Dendritic cell treated with granulocyte-macrophage colony-stimulating factor and Interleukin-4, amounts not matched to agents 40 ng/mL and 50 ng/mL, for 4 days (primary cell): ENCODE data around the gene TMED10.

ENCODE experiments used
- H3K27ac Mint-ChIP-seq: one replicate; pipeline ENCODE4 v1.8.0; 2022; ENCODE audit warnings: mild to moderate bottlenecking, mixed read lengths
- H3K27me3 Mint-ChIP-seq: one replicate; pipeline ENCODE4 v1.8.0; 2022; ENCODE audit warnings: mild to moderate bottlenecking, mixed read lengths
- H3K36me3 Mint-ChIP-seq: one replicate; pipeline ENCODE4 v1.8.0; 2022; ENCODE audit warnings: low read depth, mixed read lengths
- H3K4me1 Mint-ChIP-seq: one replicate; pipeline ENCODE4 v1.8.0; 2022; ENCODE audit warnings: low read depth, mixed read lengths
- H3K4me3 Mint-ChIP-seq: one replicate; pipeline ENCODE4 v1.8.0; 2022; ENCODE audit warnings: mild to moderate bottlenecking, moderate library complexity, mixed read lengths
- H3K9me3 Mint-ChIP-seq: one replicate; pipeline ENCODE4 v1.8.0; 2022; ENCODE audit warnings: mixed read lengths
- intact Hi-C: fragments of 100-400 bp; cut with micrococcal nuclease; formaldehyde crosslinking; loops from one replicate; pipeline ENCODE4 v1.15.0; 2022

TMED10 gene

DNA sequence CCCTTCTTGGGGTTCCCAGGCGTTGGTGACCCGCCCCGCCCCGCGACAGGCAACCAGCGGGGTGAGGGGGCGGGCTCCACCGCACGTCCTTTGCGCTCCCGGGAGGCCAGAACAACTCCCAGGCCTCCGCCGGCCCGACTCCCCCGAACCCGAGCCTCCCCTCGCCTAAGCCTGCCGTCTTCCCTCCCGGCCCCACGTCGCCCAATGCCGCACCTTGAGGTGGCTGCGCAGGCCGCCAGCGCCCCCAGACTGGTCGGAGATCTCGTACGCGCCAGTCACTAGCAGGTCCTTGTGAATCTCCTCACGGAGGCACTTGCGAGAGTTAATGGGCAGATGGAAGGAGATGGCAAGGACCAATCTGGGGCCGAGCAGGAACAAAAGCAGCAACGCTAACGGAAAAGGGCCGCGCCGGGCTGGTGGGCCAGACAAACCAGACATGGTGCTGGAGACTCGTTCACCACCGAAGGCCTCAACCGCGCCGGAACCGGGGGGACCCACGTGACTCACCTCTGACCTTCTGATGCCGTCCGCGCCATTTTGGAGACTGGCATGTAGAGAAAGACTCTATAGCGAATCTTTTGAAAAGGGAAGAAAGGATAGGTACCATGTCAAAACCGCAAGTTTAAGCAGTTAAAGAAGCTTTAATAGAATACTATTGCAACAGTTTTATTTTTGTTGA lies at the start of gene TMED10:
Gene TMED10, minus strand, starts transcription at position 471 of the 679 bp plus-strand sequence. Its CDS starts 33 bp downstream, at position 438.
- Mint-ChIP-seq H3K27ac (peak within 1 kb of the TSS; percentile 100), H3K4me1 (peaks cover 59% of the 10 kb centered on the region), H3K36me3 (peaks cover 28% of the 10 kb centered on the region), H3K9me3 (no peaks in the 10 kb centered on the region), H3K27me3 (no peaks in the 10 kb centered on the region), H3K4me3 (peak within 1 kb of the TSS; percentile 100)
- intact Hi-C loops = loop anchor here (5.0 kb wide), 1 partner anchor 121 kb away; no protein-coding TSS in a partner anchor

DNA sequence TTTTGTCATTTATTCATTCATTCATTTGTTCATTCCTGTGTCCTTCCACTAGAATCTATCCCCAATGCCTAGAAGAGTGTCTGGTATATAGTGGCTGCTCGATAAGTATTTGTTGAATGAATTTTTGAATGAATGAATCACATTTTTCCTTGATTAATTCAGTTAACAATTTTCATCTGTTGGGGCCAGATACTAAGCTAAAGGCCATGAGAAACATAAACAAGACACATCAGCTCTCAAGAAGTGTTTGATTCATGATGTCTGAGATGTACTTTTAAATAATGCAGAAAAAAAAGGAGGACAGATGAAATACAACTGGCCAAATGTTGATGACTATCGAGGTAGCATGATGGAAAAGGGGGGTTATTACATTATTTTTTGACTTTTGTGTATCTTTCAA lies 48.1 kb upstream of the TMED10 start:
- Mint-ChIP-seq H3K27me3 (no peaks in the 10 kb centered on the region), H3K4me1 (peaks cover 61% of the 10 kb centered on the region), H3K4me3 (no peak overlapping the region), H3K36me3 (no peaks in the 10 kb centered on the region), H3K9me3 (no peaks in the 10 kb centered on the region), H3K27ac (no peak overlapping the region)
- intact Hi-C loops = loop anchor here (5.0 kb wide), 2 partner anchors 33 to 37 kb away; no protein-coding TSS in a partner anchor

DNA sequence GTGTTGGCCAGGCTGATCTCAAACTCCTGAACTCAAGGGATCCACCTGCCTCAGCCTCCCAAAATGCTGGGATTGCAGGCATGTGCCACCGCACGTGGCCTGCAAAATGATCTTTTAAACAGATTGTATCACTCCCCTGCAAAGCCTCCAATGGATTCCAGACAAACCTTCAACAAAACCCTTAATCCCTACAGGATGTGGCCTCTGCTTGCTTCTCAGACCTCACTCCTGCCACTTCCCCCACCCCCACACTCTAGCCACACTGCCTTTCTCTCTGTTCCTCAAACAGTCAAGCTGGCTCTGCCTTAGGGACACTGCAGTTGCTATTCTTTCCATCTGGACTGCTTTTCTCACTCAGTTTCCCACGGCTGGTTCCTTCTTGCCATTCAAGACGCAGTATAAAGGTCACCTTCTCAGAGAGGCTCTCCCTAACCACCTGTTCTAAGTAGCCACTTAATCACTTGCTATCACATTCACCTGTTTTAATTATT lies 47.3 kb upstream of the TMED10 start:
- Mint-ChIP-seq H3K36me3 (no peaks in the 10 kb centered on the region), H3K4me1 (peaks cover 53% of the 10 kb centered on the region), H3K9me3 (no peaks in the 10 kb centered on the region), H3K27ac (peak overlapping the region; percentile 45), H3K4me3 (no peak overlapping the region), H3K27me3 (no peaks in the 10 kb centered on the region)
- intact Hi-C loops = loop anchor here (5.0 kb wide), 2 partner anchors 34 to 36 kb away; no protein-coding TSS in a partner anchor

DNA sequence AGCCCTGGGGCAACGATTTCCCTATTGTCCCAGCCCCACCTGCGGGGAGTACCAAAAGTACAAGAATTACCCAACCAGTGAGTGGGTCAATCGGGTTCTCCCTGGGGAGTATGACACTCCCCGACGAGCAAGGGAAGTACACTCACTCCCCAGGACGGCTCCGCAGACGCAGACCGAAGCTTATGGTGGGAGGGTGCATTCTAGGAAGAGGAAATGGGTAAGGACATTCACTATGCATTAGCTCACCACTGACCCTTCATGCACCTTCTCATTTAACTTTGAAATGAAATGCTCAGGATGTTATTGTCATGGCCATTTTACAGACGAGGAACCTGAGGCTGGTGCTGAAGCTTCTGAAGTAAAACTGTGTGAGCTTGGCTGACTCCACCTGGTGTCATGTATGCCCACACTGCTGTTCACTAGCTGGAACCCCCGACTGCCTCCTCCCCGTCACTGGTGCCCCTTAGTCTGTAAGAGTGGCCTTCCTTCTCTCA lies 45.8 kb upstream of the TMED10 start:
- Mint-ChIP-seq H3K4me3 (no peak overlapping the region), H3K4me1 (peaks cover 44% of the 10 kb centered on the region), H3K27me3 (no peaks in the 10 kb centered on the region), H3K9me3 (no peaks in the 10 kb centered on the region), H3K27ac (peak overlapping the region; percentile 1), H3K36me3 (no peaks in the 10 kb centered on the region)
- intact Hi-C loops = loop anchor here (5.0 kb wide), 2 partner anchors 35 kb away; no protein-coding TSS in a partner anchor

DNA sequence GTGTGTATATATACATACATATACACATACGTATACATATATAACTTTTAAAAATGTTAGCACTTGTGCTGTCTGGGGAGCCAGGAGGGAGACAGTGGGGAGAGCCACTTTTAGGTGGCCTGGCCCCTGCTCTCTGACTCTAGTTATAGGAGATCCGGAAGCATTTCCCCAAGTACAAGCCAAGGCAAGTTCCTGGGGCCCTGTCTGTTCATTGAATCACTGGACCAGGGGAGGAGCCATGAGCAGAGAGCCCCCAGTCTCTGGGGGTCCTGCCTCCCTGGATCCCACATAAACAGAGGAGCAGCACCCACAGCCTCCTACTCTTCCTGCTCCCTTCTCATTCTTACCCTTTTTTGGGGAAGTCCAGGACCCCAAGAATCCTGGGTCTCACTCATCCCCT lies 45.4 kb upstream of the TMED10 start:
- no peaks in the 10 kb centered on the region for H3K36me3 Mint-ChIP-seq
- peaks cover 43% of the 10 kb centered on the region for H3K4me1 Mint-ChIP-seq
- peak overlapping the region; percentile 1 for H3K27ac Mint-ChIP-seq
- H3K4me3 Mint-ChIP-seq = no peak overlapping the region
- no peaks in the 10 kb centered on the region for H3K27me3 Mint-ChIP-seq
- intact Hi-C loops = loop anchor here (2.0 to 5.0 kb wide), 3 partner anchors 13 to 36 kb away; no protein-coding TSS in a partner anchor
- H3K9me3 Mint-ChIP-seq = no peaks in the 10 kb centered on the region

DNA sequence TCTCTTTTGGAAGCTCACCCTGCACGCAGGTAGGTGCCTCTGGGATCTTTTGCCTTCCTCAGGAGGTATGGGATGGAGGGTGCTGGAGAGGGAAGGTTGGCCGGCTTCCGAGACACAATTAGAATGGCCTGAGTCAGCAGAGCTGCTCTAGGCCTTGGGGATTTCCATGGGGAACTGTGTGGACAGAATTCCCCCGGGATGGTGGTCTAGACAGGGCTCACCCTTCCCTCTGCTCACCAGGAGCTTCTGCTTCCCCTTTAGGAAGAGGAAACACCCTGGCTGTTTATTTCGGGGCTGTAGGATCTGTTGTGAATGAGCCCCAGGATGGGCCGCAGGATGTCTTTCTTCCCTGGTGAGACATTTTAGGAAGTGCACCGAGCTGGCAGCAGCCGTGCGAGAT lies 43.7 kb upstream of the TMED10 start:
- Mint-ChIP-seq H3K9me3 (no peaks in the 10 kb centered on the region), H3K27ac (peak overlapping the region; percentile 11), H3K4me3 (no peak overlapping the region), H3K36me3 (no peaks in the 10 kb centered on the region), H3K4me1 (peaks cover 43% of the 10 kb centered on the region), H3K27me3 (peaks cover 1% of the 10 kb centered on the region)
- intact Hi-C loops = loop anchor here (2.0 to 5.0 kb wide), 3 partner anchors 15 to 37 kb away; no protein-coding TSS in a partner anchor

DNA sequence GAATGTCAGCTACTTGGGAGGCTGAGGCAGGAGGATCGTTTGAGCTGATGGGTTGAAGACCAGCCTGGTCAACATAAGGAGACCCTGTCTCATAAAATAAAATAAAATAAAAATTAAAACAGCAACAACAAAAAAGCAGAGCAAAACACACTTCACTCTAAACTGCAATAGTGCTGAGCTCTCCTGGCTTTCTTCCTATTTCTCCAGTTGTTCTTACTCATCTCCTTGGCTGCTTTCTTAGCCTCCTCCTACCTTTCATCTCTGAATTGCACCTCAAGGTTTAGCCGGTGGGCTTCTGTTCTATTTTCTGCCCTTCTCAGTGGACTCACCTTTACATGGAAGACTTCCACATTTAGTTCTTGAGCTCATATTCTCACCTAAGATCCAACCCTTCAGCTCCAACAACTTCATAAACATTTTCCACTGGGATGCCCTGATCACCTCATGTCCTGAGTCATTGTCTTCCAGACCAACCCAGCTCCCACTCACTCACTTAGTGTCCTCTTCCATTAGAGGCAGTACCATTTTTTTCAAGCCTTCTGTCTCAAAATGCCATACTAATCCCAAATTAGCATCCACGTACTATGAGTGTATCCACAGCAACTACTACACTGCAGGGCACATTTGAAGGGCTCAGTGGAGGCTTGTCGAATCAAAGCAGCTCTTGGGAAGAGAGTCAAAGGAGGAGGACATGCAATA lies 41.2 kb upstream of the TMED10 start:
- H3K4me3 Mint-ChIP-seq = no peak overlapping the region
- peaks cover 4% of the 10 kb centered on the region for H3K27me3 Mint-ChIP-seq
- H3K9me3 Mint-ChIP-seq = no peaks in the 10 kb centered on the region
- no peaks in the 10 kb centered on the region for H3K36me3 Mint-ChIP-seq
- intact Hi-C loops = no loop called here
- H3K27ac Mint-ChIP-seq = no peak overlapping the region
- H3K4me1 Mint-ChIP-seq = peaks cover 41% of the 10 kb centered on the region

DNA sequence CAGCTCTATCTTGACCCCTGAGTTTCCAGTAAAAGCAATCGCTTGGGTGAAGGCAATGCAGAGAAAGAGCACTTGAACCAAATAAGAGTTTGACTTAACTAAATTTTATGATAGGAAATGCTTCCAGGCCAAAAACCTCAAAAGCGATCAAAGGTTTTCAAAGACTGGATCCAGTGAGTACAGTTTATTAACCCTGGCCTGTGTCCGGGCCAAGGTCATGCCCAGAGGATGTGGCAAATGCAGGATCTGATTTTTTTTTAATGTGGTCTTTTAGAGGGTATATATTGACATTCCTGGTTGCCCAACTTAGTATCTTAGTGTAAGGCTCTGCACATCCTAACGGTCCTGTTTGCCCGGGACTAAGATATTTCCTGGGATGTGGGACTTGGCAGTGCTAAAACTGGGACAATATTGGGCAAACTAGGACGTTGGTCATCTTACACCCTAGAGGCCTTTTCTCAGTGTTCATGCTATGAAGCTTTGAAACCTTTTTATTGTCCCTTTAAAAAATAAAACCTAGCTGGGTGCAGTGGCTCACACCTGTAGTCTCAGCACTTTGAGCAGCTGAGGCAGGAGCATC lies 40.1 kb upstream of the TMED10 start:
- intact Hi-C loops = no loop called here
- Mint-ChIP-seq H3K27me3 (peaks cover 4% of the 10 kb centered on the region), H3K9me3 (no peaks in the 10 kb centered on the region), H3K4me3 (no peak overlapping the region), H3K36me3 (no peaks in the 10 kb centered on the region), H3K27ac (no peak overlapping the region), H3K4me1 (peaks cover 31% of the 10 kb centered on the region)

DNA sequence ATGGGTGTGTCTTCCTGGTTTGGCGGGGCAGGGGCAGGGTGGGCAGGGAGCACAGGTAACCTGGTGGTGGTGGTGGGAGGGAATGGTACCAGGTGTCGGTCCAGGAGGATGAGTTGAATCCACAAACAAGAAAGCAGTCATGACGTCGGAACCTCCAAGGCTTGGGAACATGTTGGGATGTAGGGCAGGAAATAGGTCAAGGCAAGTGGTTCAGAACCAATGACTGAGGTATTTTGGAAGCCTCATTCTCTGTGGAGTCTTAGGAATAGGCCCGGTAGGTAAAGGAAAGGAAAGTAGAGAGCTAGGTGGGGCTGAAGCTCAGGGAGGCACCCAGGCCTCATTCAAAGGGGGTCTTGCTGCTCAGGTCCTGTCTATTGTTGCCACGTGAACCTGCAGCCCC lies 39.1 kb upstream of the TMED10 start:
- Mint-ChIP-seq H3K27me3 (peaks cover 4% of the 10 kb centered on the region), H3K27ac (peak overlapping the region; percentile 71), H3K4me3 (no peak overlapping the region), H3K9me3 (no peaks in the 10 kb centered on the region), H3K4me1 (peaks cover 29% of the 10 kb centered on the region), H3K36me3 (no peaks in the 10 kb centered on the region)
- intact Hi-C loops = no loop called here

DNA sequence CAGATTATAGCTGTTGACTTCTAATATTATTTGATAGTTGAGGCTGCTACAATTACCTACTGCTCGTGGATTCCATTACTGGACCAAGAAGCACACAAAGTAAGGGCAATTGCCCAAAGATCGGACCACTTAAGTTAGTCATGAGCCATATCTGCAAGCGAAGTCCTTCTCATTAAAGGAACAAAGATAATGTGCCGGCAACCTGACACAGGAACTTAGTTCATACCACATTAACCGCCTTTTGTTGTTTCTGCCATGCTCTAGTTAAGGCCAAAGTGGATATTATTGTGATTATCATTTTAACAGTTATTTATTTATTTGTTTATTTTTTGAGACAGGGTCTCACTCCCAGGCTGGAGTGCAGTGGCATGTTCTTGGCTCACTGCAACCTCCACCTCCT lies 38.1 kb upstream of the TMED10 start:
- Mint-ChIP-seq H3K27ac (no peak overlapping the region), H3K27me3 (peaks cover 4% of the 10 kb centered on the region), H3K36me3 (no peaks in the 10 kb centered on the region), H3K9me3 (no peaks in the 10 kb centered on the region), H3K4me1 (peaks cover 24% of the 10 kb centered on the region), H3K4me3 (no peak overlapping the region)
- intact Hi-C loops = no loop called here

DNA sequence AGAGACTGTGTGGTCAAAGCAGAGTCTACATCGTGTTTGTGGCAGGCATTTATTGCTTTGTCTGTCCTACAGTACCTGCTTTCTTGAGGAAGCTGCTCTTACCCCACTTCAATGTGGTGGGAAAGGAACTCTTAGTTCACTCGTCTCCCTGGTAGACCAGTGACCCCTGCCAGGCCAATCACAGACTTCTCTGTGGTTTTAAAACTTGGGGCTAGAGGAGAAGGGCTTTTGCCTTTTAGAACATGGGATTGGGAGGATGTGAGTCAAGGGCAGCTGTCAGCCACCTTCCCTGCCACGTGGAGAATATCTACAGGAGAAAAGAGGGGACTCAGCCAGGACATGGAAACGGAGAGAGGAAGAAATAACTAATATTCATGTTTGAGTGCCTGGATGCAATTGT lies 36.8 kb upstream of the TMED10 start:
- Mint-ChIP-seq H3K27me3 (peaks cover 4% of the 10 kb centered on the region), H3K9me3 (no peaks in the 10 kb centered on the region), H3K4me1 (peaks cover 24% of the 10 kb centered on the region), H3K27ac (peak overlapping the region; percentile 13), H3K4me3 (no peak overlapping the region), H3K36me3 (no peaks in the 10 kb centered on the region)
- intact Hi-C loops = no loop called here

DNA sequence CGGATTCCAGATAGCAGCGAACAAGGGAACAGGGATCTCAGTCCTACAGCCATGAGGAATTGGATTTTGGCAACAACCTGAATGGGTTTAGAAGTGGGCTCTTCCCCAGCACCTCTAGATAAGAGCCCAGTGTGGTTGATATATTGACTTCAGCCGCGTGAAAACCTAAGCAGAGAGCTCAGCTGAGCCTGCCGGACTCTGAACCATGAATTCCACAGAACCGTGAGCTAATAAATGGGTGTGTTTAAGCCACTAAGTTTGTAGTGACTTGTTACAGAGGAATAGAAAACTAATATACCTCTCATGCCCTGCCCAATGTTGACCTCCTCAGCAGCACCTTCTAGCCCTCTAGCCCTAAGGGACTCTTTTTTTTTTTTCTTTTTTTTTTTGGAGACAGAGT lies 32.4 kb upstream of the TMED10 start:
- Mint-ChIP-seq H3K9me3 (no peaks in the 10 kb centered on the region), H3K27ac (no peak overlapping the region), H3K36me3 (no peaks in the 10 kb centered on the region), H3K4me1 (peaks cover 22% of the 10 kb centered on the region), H3K4me3 (no peak overlapping the region), H3K27me3 (peaks cover 2% of the 10 kb centered on the region)
- intact Hi-C loops = no loop called here

DNA sequence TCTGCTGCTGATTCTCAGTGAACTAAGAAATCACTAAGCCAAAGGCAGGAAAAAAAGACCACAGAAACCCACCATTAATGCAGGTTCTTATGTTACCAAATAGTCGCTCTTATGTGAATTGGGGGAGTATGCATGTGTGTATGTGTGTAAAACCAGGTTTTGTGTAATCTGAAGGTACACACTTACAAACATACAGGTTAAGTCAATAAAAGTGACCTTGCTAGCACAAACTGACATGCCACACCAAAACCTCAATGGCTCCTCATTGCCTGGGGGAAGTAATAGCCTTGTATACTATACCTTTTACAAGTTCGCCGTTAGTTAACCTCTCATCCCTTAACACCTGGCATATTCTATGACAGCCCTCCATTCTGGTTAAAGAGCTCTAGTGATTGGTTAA lies 29.8 kb upstream of the TMED10 start:
- Mint-ChIP-seq H3K4me3 (no peak overlapping the region), H3K4me1 (peaks cover 13% of the 10 kb centered on the region), H3K27me3 (no peaks in the 10 kb centered on the region), H3K9me3 (no peaks in the 10 kb centered on the region), H3K27ac (peak overlapping the region; percentile 59), H3K36me3 (no peaks in the 10 kb centered on the region)
- intact Hi-C loops = no loop called here

DNA sequence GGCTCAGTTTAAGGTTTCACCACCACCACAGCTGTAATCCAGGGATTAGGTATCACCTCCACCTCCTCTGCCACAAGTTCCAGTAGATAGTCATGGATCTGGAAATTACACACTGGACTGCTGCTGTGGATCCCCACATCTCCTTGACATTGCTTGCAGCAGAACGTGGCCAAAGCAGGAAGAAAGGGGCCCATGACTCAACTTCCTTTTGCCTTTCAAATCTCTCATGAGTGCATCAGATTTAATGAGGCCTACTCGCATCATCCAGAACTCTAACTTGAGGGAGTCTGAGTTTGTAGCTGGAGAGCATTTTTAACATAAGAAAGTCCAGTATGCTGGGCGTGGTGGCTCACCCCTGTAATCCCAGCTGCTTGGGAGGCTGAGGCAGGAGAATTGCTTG lies 29.2 kb upstream of the TMED10 start:
- intact Hi-C loops = no loop called here
- peaks cover 16% of the 10 kb centered on the region for H3K4me1 Mint-ChIP-seq
- no peaks in the 10 kb centered on the region for H3K9me3 Mint-ChIP-seq
- H3K36me3 Mint-ChIP-seq = no peaks in the 10 kb centered on the region
- H3K27ac Mint-ChIP-seq = no peak overlapping the region
- H3K4me3 Mint-ChIP-seq = no peak overlapping the region
- no peaks in the 10 kb centered on the region for H3K27me3 Mint-ChIP-seq
